Fibroblast of lung (primary cell): ENCODE results near the gene OCLN. TPM values are rescaled to one million over a fixed set of nuclear protein-coding genes. Genes with fewer than 3 reads are reported as not detected.
"Not testable (repeated sequence)": the region's sequence is repeated elsewhere in the genome, so short reads cannot be mapped to it uniquely, and the experiment has no call there.

ENCODE experiments used
- DNase-seq, 2 donors: peaks; one replicate each; pipeline versions ENCODE4 v3.0.0 to v3.0.0-alpha.2; 2010; ENCODE audit warnings: low read depth in 2 of 2
- H2AFZ ChIP-seq: 2 replicates; pipeline ENCODE4 v1.5.1; 2012; ENCODE audit warnings: low read length, control low read depth, inconsistent platforms
- H3K27ac ChIP-seq: 2 replicates; pipeline ENCODE4 v1.5.1; 2011; ENCODE audit warnings: low read length, control low read depth; ENCODE audit not compliant: insufficient read depth
- H3K27me3 ChIP-seq: 2 replicates; pipeline ENCODE4 v1.5.1; 2011; ENCODE audit warnings: mild to moderate bottlenecking, low read length; ENCODE audit not compliant: control insufficient read depth, insufficient read depth
- H3K36me3 ChIP-seq: 2 replicates; pipeline ENCODE4 v1.5.1; 2011; ENCODE audit warnings: low read length; ENCODE audit not compliant: control insufficient read depth, insufficient read depth
- H3K4me1 ChIP-seq: 2 replicates; pipeline ENCODE4 v1.5.1; 2011; ENCODE audit warnings: low read length; ENCODE audit not compliant: control insufficient read depth, insufficient read depth; ENCODE audit errors: extremely low read depth
- H3K4me2 ChIP-seq: 2 replicates; pipeline ENCODE4 v1.5.1; 2011; ENCODE audit warnings: low read length, control low read depth; ENCODE audit not compliant: insufficient read depth; ENCODE audit errors: extremely low read depth
- H3K4me3 ChIP-seq, 4 experiments: fragments of 200-600 bp in 1 of 4; sonication (generic) in 1 of 4; replicated peaks in 1 of 4; 2 replicates each; pipeline ENCODE4 v1.5.1; 2011 to 2016; ENCODE audit warnings: low read length in 4 of 4, low read depth in 3 of 4, mild to moderate bottlenecking in 3 of 4, control low read depth in 2 of 4, inconsistent platforms in 1 of 4, mixed read lengths in 1 of 4; ENCODE audit not compliant: insufficient read depth in 1 of 4; ENCODE audit errors: control extremely low read depth in 1 of 4
- H3K79me2 ChIP-seq: 2 replicates; pipeline ENCODE4 v1.5.1; 2012; ENCODE audit warnings: mild to moderate bottlenecking, low read length, inconsistent platforms; ENCODE audit not compliant: control insufficient read depth, insufficient read depth
- H3K9ac ChIP-seq: 2 replicates; pipeline ENCODE4 v1.5.1; 2011; ENCODE audit warnings: mild to moderate bottlenecking, low read length, control low read depth; ENCODE audit not compliant: insufficient read depth
- H3K9me3 ChIP-seq: 2 replicates; pipeline ENCODE4 v1.5.1; 2012; ENCODE audit warnings: low read depth, low read length; ENCODE audit not compliant: control insufficient read depth, insufficient read depth
- H4K20me1 ChIP-seq: 2 replicates; pipeline ENCODE4 v1.5.1; 2011; ENCODE audit warnings: low read length; ENCODE audit not compliant: control insufficient read depth, insufficient read depth; ENCODE audit errors: extremely low read depth
- CTCF ChIP-seq, 2 donors: IDR thresholded peaks in 1 of 2; conservative IDR thresholded peaks in 1 of 2; 1 replicate in 1 of 2; 2 replicates in 1 of 2; pipeline ENCODE4 v1.5.1; 2011 to 2012; ENCODE audit warnings: low read length in 2 of 2, control low read depth in 1 of 2, inconsistent platforms in 1 of 2, low read depth in 1 of 2, mild to moderate bottlenecking in 1 of 2
- EZH2 ChIP-seq: IDR thresholded peaks from 2 replicates; pipeline ENCODE4 v1.5.1; 2012; ENCODE audit warnings: low read length, control low read depth, mild to moderate bottlenecking; ENCODE audit errors: missing control alignments
- polyA plus RNA-seq, 2 donors: library from polyadenylated mRNA; depleted of rRNA in 1 of 2; stranded (reverse) in 1 of 2; unstranded in 1 of 2; fragments of >200 nt; gene quantifications; 2 replicates each; pipeline ENCODE4 v1.2.1, GENCODE V29; 2011 to 2012; ENCODE audit warnings: missing spikeins in 1 of 2
- total RNA-seq: library from RNA; depleted of rRNA; stranded (reverse); fragments of >200 nt; gene quantifications from 2 replicates; pipeline ENCODE4 v1.2.1, GENCODE V29; 2014

OCLN gene
- total and polyA plus RNA-seq, 2 donors (not counting 1 experiment from before 2014, with no cell fraction given): 3.1 to 7.8 TPM

- peak overlapping the region; percentile 74 for H2AFZ ChIP-seq
- H3K36me3 ChIP-seq: no peaks in the 10 kb centered on the region
- no peaks in the 10 kb centered on the region for H3K9me3 ChIP-seq
- no peak overlapping the region for H3K4me2 ChIP-seq
- H3K4me3 ChIP-seq: no peak overlapping the region
- DNase-seq: peak in 1 of 2 donors; percentile 20
- H3K27me3 ChIP-seq: no peaks in the 10 kb centered on the region
- no peak overlapping the region for H3K9ac ChIP-seq
- TF ChIP-seq CTCF (conservative IDR thresholded peaks at IDR 0.05 in 1 of 2, IDR thresholded peaks at IDR 0.05 in 1 of 2; ENCODE audit: low read depth in 1 of 2, low read length in 2 of 2) (no peak), EZH2 (no peak)
- no peak overlapping the region for H3K27ac ChIP-seq
- no peaks in the 10 kb centered on the region for H4K20me1 ChIP-seq
- H3K79me2 ChIP-seq: no peaks in the 10 kb centered on the region
- no peaks in the 10 kb centered on the region for H3K4me1 ChIP-seq
Measured at GRCh38 chr5:69467442-69468225, 25.0 kb upstream of the OCLN start.

- DNase-seq: no peak
- TF ChIP-seq CTCF (conservative IDR thresholded peaks at IDR 0.05 in 1 of 2, IDR thresholded peaks at IDR 0.05 in 1 of 2; ENCODE audit: low read depth in 1 of 2, low read length in 2 of 2) (no peak), EZH2 (no peak)
- Histone ChIP-seq H3K36me3 (no peaks in the 10 kb centered on the region), H3K9me3 (no peaks in the 10 kb centered on the region), H3K27me3 (no peaks in the 10 kb centered on the region), H3K4me3 (no peak overlapping the region), H4K20me1 (no peaks in the 10 kb centered on the region), H3K4me1 (no peaks in the 10 kb centered on the region), H3K9ac (no peak overlapping the region), H3K4me2 (no peak overlapping the region), H3K79me2 (no peaks in the 10 kb centered on the region), H2AFZ (no peak overlapping the region), H3K27ac (no peak overlapping the region)
Measured at GRCh38 chr5:69468631-69469030, 24.0 kb upstream of the OCLN start.

- not testable (repeated sequence) for DNase-seq, H3K27ac ChIP-seq, H3K9ac ChIP-seq, H3K4me3 ChIP-seq, H3K4me1 ChIP-seq, H3K9me3 ChIP-seq, H2AFZ ChIP-seq, H3K79me2 ChIP-seq, H3K4me2 ChIP-seq, H4K20me1 ChIP-seq, H3K27me3 ChIP-seq, H3K36me3 ChIP-seq
Measured at GRCh38 chr5:69471516-69471915, 21.1 kb upstream of the OCLN start.

- H3K4me2 ChIP-seq, H3K27me3 ChIP-seq, H3K36me3 ChIP-seq, H3K27ac ChIP-seq, DNase-seq, H4K20me1 ChIP-seq, H2AFZ ChIP-seq, H3K79me2 ChIP-seq, H3K4me3 ChIP-seq, H3K9me3 ChIP-seq, H3K4me1 ChIP-seq, H3K9ac ChIP-seq: not testable (repeated sequence)
Measured at GRCh38 chr5:69472535-69473143, 20.0 kb upstream of the OCLN start.
